H9 (cell line): ENCODE results near the gene ATP6V1G2. TPM values are rescaled to one million over a fixed set of nuclear protein-coding genes. Genes with fewer than 3 reads are reported as not detected.

Experiments
- DNase-seq: peaks from one replicate; pipeline ENCODE4 v3.0.0-alpha.2; 2017
- H2AFZ ChIP-seq: one replicate; pipeline ENCODE4 v1.6.1; 2013; ENCODE audit warnings: mild to moderate bottlenecking, low read length, control low read depth, moderate library complexity
- H2AK5ac ChIP-seq: 2 replicates; pipeline ENCODE4 v1.6.1; 2013; ENCODE audit warnings: low read length, control low read depth, mixed read lengths; ENCODE audit not compliant: insufficient read length
- H2BK120ac ChIP-seq: one replicate; pipeline ENCODE4 v1.6.1; 2013; ENCODE audit warnings: low read depth, mild to moderate bottlenecking, low read length, control low read depth, inconsistent platforms; ENCODE audit not compliant: poor library complexity, severe bottlenecking
- H2BK12ac ChIP-seq: 2 replicates; pipeline ENCODE4 v1.6.1; 2013; ENCODE audit warnings: low read length, control low read depth, mixed read lengths, low read depth; ENCODE audit not compliant: insufficient read length
- H2BK15ac ChIP-seq: 2 replicates; pipeline ENCODE4 v1.6.1; 2013; ENCODE audit warnings: low read depth, low read length, control low read depth
- H2BK20ac ChIP-seq: one replicate; pipeline ENCODE4 v1.6.1; 2013; ENCODE audit warnings: low read depth, mild to moderate bottlenecking, low read length, control low read depth, inconsistent platforms; ENCODE audit not compliant: poor library complexity, severe bottlenecking
- H2BK5ac ChIP-seq: 2 replicates; pipeline ENCODE4 v1.6.1; 2013; ENCODE audit warnings: low read length, control low read depth, mixed read lengths; ENCODE audit not compliant: insufficient read length
- H3K14ac ChIP-seq: 2 replicates; pipeline ENCODE4 v1.6.1; 2013; ENCODE audit warnings: low read length, control low read depth; ENCODE audit not compliant: insufficient read depth
- H3K18ac ChIP-seq: 2 replicates; pipeline ENCODE4 v1.6.1; 2013; ENCODE audit warnings: low read depth, mild to moderate bottlenecking, mixed read lengths, low read length, control low read depth; ENCODE audit not compliant: insufficient read length
- H3K23ac ChIP-seq: 2 replicates; pipeline ENCODE4 v1.6.1; 2013; ENCODE audit warnings: low read length, control low read depth, mixed read lengths, low read depth; ENCODE audit not compliant: insufficient read length
- H3K23me2 ChIP-seq: 2 replicates; pipeline ENCODE4 v1.6.1; 2013; ENCODE audit warnings: low read depth, mild to moderate bottlenecking, mixed read lengths, low read length, control low read depth; ENCODE audit not compliant: insufficient read length, poor library complexity, severe bottlenecking
- H3K27ac ChIP-seq: 2 replicates; pipeline ENCODE4 v1.5.1; 2013; ENCODE audit warnings: low read length, control low read depth, mixed read lengths, low read depth; ENCODE audit not compliant: insufficient read length
- H3K27me3 ChIP-seq: 2 replicates; pipeline ENCODE4 v1.6.1; 2013; ENCODE audit warnings: low read length, control low read depth, inconsistent platforms; ENCODE audit not compliant: insufficient read depth
- H3K4ac ChIP-seq: 2 replicates; pipeline ENCODE4 v1.6.1; 2013; ENCODE audit warnings: low read depth, mild to moderate bottlenecking, control low read depth, inconsistent platforms, low read length, moderate library complexity
- H3K4me1 ChIP-seq: 2 replicates; pipeline ENCODE4 v1.6.1; 2013; ENCODE audit warnings: low read length, control low read depth, inconsistent platforms; ENCODE audit not compliant: insufficient read depth
- H3K4me2 ChIP-seq: 2 replicates; pipeline ENCODE4 v1.6.1; 2013; ENCODE audit warnings: low read length, control low read depth, mixed read lengths; ENCODE audit not compliant: insufficient read length, insufficient read depth
- H3K56ac ChIP-seq: 2 replicates; pipeline ENCODE4 v1.6.1; 2013; ENCODE audit warnings: low read depth, mild to moderate bottlenecking, mixed read lengths, low read length, control low read depth; ENCODE audit not compliant: insufficient read length
- H3K79me1 ChIP-seq: 2 replicates; pipeline ENCODE4 v1.6.1; 2013; ENCODE audit warnings: low read depth, mild to moderate bottlenecking, moderate library complexity, low read length, control low read depth, inconsistent platforms; ENCODE audit not compliant: insufficient read depth, poor library complexity, severe bottlenecking
- H3K79me2 ChIP-seq: 2 replicates; pipeline ENCODE4 v1.6.1; 2013; ENCODE audit warnings: low read length, control low read depth, inconsistent platforms; ENCODE audit not compliant: insufficient read depth
- H3K9ac ChIP-seq: 2 replicates; pipeline ENCODE4 v1.6.1; 2013; ENCODE audit warnings: low read length, control low read depth, mixed read lengths; ENCODE audit not compliant: insufficient read length; ENCODE audit errors: extremely low read depth
- H3K9me3 ChIP-seq: one replicate; pipeline ENCODE4 v1.6.1; 2013; ENCODE audit warnings: low read depth, low read length, inconsistent platforms; ENCODE audit not compliant: control insufficient read depth
- H3T11ph ChIP-seq: one replicate; pipeline ENCODE4 v1.6.1; 2013; ENCODE audit warnings: mild to moderate bottlenecking, low read length, control low read depth, inconsistent platforms
- H4K20me1 ChIP-seq: one replicate; pipeline ENCODE4 v1.6.1; 2013; ENCODE audit not compliant: control insufficient read depth, insufficient read length, insufficient read depth
- H4K5ac ChIP-seq: 2 replicates; pipeline ENCODE4 v1.6.1; 2013; ENCODE audit warnings: low read depth, mild to moderate bottlenecking, mixed read lengths, low read length, control low read depth; ENCODE audit not compliant: insufficient read length
- H4K8ac ChIP-seq: replicated peaks from 2 replicates; pipeline ENCODE4 v1.6.1; 2013; ENCODE audit warnings: low read length, control low read depth, mixed read lengths, low read depth; ENCODE audit not compliant: insufficient read length
- H4K91ac ChIP-seq: 2 replicates; pipeline ENCODE4 v1.6.1; 2013; ENCODE audit warnings: low read depth, mild to moderate bottlenecking, moderate library complexity, mixed read lengths, low read length, control low read depth; ENCODE audit not compliant: insufficient read length
- H3K27ac Mint-ChIP-seq, 3 experiments: 2 replicates in 2 of 3; 3 replicates in 1 of 3; pipeline ENCODE4 v1.8.0; 2020 to 2021; ENCODE audit warnings: mixed read lengths in 3 of 3, mild to moderate bottlenecking in 1 of 3, moderate library complexity in 1 of 3
- H3K27me3 Mint-ChIP-seq: 2 replicates; pipeline ENCODE4 v1.8.0; 2021; ENCODE audit warnings: low read depth, mild to moderate bottlenecking, moderate library complexity, mixed read lengths
- H3K36me3 Mint-ChIP-seq, 3 experiments: 2 replicates in 2 of 3; 3 replicates in 1 of 3; pipeline ENCODE4 v1.8.0; 2020 to 2021; ENCODE audit warnings: low read depth in 3 of 3, mixed read lengths in 3 of 3; ENCODE audit not compliant: insufficient read depth in 1 of 3
- H3K4me1 Mint-ChIP-seq, 2 experiments: 2 replicates each; pipeline ENCODE4 v1.8.0; 2020; ENCODE audit warnings: mixed read lengths in 2 of 2
- H3K4me3 Mint-ChIP-seq, 2 experiments: 2 replicates in 1 of 2; 3 replicates in 1 of 2; pipeline ENCODE4 v1.8.0; 2020 to 2021; ENCODE audit warnings: mild to moderate bottlenecking in 2 of 2, mixed read lengths in 2 of 2, moderate library complexity in 1 of 2
- H3K9me3 Mint-ChIP-seq, 2 experiments: 2 replicates in 1 of 2; 3 replicates in 1 of 2; pipeline ENCODE4 v1.8.0; 2020; ENCODE audit warnings: mild to moderate bottlenecking in 2 of 2, mixed read lengths in 2 of 2, moderate library complexity in 1 of 2
- CTCF ChIP-seq: fragments of 200-600 bp; sonication (generic); conservative IDR thresholded peaks from 3 replicates; pipeline ENCODE4 v1.8.0; 2021; ENCODE audit warnings: antibody characterized with exemption, mild to moderate bottlenecking
- WGBS: extraction: QIAGEN DNeasy Blood & Tissue Kit; methylation state at CpG from one replicate; pipeline ENCODE4 v1.1.7; 2013; ENCODE audit warnings: missing lambda C conversion rate, low lambda C conversion rate, mixed read lengths; ENCODE audit not compliant: insufficient read length; ENCODE audit errors: extremely low coverage; 5-methylcytosine and 5-hydroxymethylcytosine counted together
- total RNA-seq: library from RNA; stranded (reverse); gene quantifications from 2 replicates; pipeline ENCODE4 v1.2.1, GENCODE V29; 2021

The ATP6V1G2 gene
- total RNA-seq, 1 experiment from 2014 or later = 3.8 TPM

DNA sequence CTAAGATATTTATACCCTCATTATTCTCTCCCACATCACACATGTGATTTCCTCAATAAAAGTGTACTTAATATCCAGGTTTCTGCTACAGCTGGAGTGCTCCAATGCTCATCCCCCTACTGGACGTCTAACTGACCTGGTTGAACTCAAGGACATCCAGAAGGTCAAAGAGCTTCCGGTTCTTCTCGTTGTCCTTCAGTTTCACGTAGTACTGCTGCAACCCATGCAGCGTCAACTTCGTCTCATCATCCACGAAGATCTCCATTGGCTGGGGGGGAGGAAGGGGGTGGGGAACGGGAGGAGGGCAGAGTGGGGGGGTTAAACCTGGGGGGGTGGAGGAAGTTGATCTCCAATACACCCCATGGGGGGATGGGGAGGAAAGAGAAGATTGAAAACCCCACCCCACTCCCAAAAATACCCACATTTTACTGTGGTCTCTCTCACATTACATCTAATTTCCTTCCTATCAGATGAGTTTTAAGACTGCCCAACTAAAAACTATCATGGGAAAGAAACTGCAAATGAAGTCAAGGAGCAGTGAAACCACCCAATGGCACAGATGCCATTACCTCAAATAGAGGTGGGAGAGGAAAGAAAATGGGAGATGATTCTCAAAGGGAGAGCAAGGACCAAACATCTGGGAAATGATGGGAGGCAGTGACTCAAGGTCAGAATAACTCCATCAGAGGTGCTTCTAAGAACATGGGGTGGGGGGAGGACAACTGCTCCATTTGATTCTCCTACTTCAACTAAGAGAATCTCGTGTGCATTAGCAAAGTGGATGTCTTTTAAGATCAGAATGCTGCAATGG lies 13.6 kb downstream of the ATP6V1G2 start:
- H2BK12ac ChIP-seq = no peak overlapping the region
- H4K8ac ChIP-seq = no peak overlapping the region
- no peak overlapping the region for H3K9ac ChIP-seq
- H3K4me1 ChIP-seq = no peaks in the 10 kb centered on the region; the same call in 1 of the 2 replicates
- Mint-ChIP-seq H3K4me3 (no peak overlapping the region; a peak in 1 of 5 replicates), H3K27me3 (no peaks in the 10 kb centered on the region), H3K9me3 (no peaks in the 10 kb centered on the region), H3K4me1 (peaks cover 27 to 36% of the 10 kb centered on the region in 2 experiments), H3K27ac (peak overlapping the region; percentile 58 to 89 (median 68); a peak in 4 of 7 replicates), H3K36me3 (peaks cover 71 to 84% (median 79%) of the 10 kb centered on the region in 3 experiments)
- H2BK120ac ChIP-seq = no peak overlapping the region
- H3K23me2 ChIP-seq = no peaks in the 10 kb centered on the region
- no peaks in the 10 kb centered on the region for H3K27me3 ChIP-seq
- no peak overlapping the region for H2BK20ac ChIP-seq
- no peak overlapping the region for H3K56ac ChIP-seq
- no peak overlapping the region for H3T11ph ChIP-seq
- H3K79me2 ChIP-seq = no peaks in the 10 kb centered on the region; the same call in 1 of the 2 replicates
- peaks cover 4% of the 10 kb centered on the region for H4K20me1 ChIP-seq
- H4K5ac ChIP-seq = no peak overlapping the region
- no CpG with 5 or more reads among the region's 9 CpGs for WGBS
- no peak overlapping the region for H3K14ac ChIP-seq
- no peak for DNase-seq
- no peak overlapping the region for H3K23ac ChIP-seq
- no peaks in the 10 kb centered on the region for H3K9me3 ChIP-seq
- no peak overlapping the region for H2AK5ac ChIP-seq
- H3K4ac ChIP-seq = no peak overlapping the region
- no peak overlapping the region for H2BK5ac ChIP-seq
- no peak overlapping the region for H2AFZ ChIP-seq
- H3K79me1 ChIP-seq = peaks cover 11% of the 10 kb centered on the region
- no peak overlapping the region for H3K18ac ChIP-seq
- no peak overlapping the region for H3K27ac ChIP-seq
- TF ChIP-seq CTCF = no peak
- no peak overlapping the region for H3K4me2 ChIP-seq
- no peak overlapping the region for H2BK15ac ChIP-seq
- no peak overlapping the region for H4K91ac ChIP-seq
